Activated CD4-positive, alpha-beta T cell treated with anti-CD3 and anti-CD28 coated beads, Interleukin-2, amount 10 ng/mL, durations not matched to agents 24 days and 14 days (primary cell): ENCODE data around the gene SLC25A29. TPM values are rescaled to one million over a fixed set of nuclear protein-coding genes. Genes with fewer than 3 reads are reported as not detected.
"Not testable (repeated sequence)": the region's sequence is repeated elsewhere in the genome, so short reads cannot be mapped to it uniquely, and the experiment has no call there.

Source experiments
- DNase-seq: peaks from one replicate; pipeline ENCODE4 v3.0.0; 2022
- H3K27ac Mint-ChIP-seq: one replicate; pipeline ENCODE4 v1.8.0; 2022; ENCODE audit warnings: mild to moderate bottlenecking, mixed read lengths
- H3K27me3 Mint-ChIP-seq: one replicate; pipeline ENCODE4 v1.8.0; 2022; ENCODE audit warnings: mixed read lengths
- H3K36me3 Mint-ChIP-seq: one replicate; pipeline ENCODE4 v1.8.0; 2022; ENCODE audit warnings: low read depth, mild to moderate bottlenecking, mixed read lengths
- H3K4me1 Mint-ChIP-seq: one replicate; pipeline ENCODE4 v1.8.0; 2021; ENCODE audit warnings: mixed read lengths
- H3K4me3 Mint-ChIP-seq: one replicate; pipeline ENCODE4 v1.8.0; 2022; ENCODE audit warnings: mild to moderate bottlenecking, moderate library complexity, mixed read lengths
- H3K9me3 Mint-ChIP-seq: one replicate; pipeline ENCODE4 v1.8.0; 2021; ENCODE audit warnings: mixed read lengths
- intact Hi-C: fragments of 100-400 bp; cut with micrococcal nuclease; formaldehyde crosslinking; loops from one replicate; pipeline ENCODE4 v1.15.1; 2023
- total RNA-seq: library from RNA; stranded (reverse); gene quantifications from 2 replicates; pipeline ENCODE4 v1.2.3, GENCODE V29; 2022

Gene SLC25A29
- total RNA-seq, 1 donor from 2014 or later: 16.4 TPM

DNA sequence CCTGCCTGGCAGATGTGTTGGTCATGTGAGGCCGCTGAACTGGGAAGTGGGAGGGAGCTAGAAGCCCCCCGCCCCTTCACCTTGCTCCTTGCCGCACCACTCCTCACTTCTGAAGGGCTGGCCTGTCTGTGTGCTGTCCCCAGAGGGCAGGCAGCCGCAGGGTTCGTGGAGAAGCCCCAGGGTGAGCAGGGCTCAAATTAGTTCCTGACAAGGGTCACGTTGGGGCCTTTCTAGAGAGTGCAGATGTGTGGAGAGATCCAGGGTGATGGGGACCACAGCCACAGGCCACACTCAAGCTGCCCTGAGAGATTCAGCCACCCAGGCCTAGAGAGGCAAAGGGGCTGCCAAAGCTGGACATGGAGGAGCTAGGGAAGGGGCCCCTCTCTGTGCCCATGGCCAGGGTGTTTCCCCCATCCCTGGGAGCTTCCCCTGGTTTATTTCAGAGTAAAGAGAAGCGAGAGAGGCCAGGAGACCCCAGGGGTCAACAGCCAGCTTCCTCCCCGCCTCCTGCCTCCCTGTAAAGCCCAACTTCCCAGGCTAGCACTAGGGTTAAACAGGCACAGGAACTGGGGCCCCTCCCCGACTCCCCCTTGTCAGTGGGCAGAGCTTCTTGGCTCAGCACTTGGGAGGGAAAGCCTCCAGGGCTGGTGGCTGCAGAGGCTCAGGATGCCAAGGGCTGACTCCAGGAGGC, 16.2 kb downstream of the SLC25A29 start:
- DNase-seq: no peak
- intact Hi-C loops: no loop called here
- H3K27me3 Mint-ChIP-seq: no peaks in the 10 kb centered on the region
- no peaks in the 10 kb centered on the region for H3K36me3 Mint-ChIP-seq
- H3K27ac Mint-ChIP-seq: peak overlapping the region; percentile 51
- H3K9me3 Mint-ChIP-seq: no peaks in the 10 kb centered on the region
- H3K4me3 Mint-ChIP-seq: no peak overlapping the region
- H3K4me1 Mint-ChIP-seq: peaks cover 4% of the 10 kb centered on the region

DNA sequence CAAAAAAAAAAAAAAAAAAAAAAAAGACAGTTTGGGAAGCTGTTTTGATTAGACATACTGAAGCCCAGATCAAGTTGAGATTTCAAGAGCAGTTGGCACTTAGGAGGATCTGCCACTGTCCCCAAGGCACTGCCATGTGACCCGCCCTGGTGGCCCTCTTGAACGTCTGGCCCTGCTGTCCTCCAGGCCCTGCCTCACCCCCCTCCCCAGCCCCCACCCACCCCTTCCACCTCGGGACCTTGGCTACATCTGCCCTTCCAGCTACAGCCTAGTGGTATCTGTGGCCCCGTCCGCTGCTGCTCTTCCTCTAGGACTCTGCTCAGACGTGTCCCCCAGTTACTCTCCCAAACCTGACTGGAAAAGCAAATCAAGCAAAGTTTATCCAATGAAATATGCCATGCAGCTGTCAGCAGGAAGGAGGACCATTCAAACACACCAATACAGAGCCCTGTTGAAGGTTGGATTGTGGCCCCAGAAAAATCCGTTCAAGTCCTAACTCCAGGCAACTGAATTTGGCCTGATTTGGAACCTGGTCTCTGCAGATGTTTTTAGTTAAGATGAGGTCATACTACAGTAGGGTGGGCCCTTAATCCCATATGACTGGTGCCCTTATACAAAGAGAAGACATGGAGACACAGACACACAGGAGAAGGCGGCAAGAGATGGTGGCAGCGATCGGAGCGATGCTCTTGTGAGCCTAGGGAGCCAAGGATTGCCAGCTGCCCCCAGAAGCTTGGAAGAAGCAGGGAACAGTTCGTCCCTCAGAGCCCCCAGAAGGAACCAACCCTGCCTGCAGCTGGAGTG, 17.7 kb downstream of the SLC25A29 start:
- H3K36me3 Mint-ChIP-seq: no peaks in the 10 kb centered on the region
- H3K9me3 Mint-ChIP-seq: no peaks in the 10 kb centered on the region
- intact Hi-C loops: no loop called here
- DNase-seq: no peak
- no peak overlapping the region for H3K27ac Mint-ChIP-seq
- H3K4me3 Mint-ChIP-seq: no peak overlapping the region
- H3K27me3 Mint-ChIP-seq: no peaks in the 10 kb centered on the region
- peaks cover 8% of the 10 kb centered on the region for H3K4me1 Mint-ChIP-seq

- H3K27ac Mint-ChIP-seq, H3K4me3 Mint-ChIP-seq, DNase-seq, H3K4me1 Mint-ChIP-seq, H3K36me3 Mint-ChIP-seq, H3K27me3 Mint-ChIP-seq, H3K9me3 Mint-ChIP-seq, intact Hi-C loops: not testable (repeated sequence)
Observed at GRCh38 chr14:100287998-100288295, 18.3 kb downstream of the SLC25A29 start.

GRCh38 chr14:100287202-100287997, 18.8 kb downstream of the SLC25A29 start:
- Mint-ChIP-seq H3K9me3 (no peaks in the 10 kb centered on the region), H3K36me3 (no peaks in the 10 kb centered on the region), H3K4me1 (peaks cover 8% of the 10 kb centered on the region), H3K27ac (no peak overlapping the region), H3K4me3 (no peak overlapping the region), H3K27me3 (no peaks in the 10 kb centered on the region)
- intact Hi-C loops: no loop called here
- DNase-seq: no peak

- intact Hi-C loops: no loop called here
- Mint-ChIP-seq H3K27ac (no peak overlapping the region), H3K27me3 (no peaks in the 10 kb centered on the region), H3K36me3 (peaks cover 2% of the 10 kb centered on the region), H3K9me3 (no peaks in the 10 kb centered on the region), H3K4me3 (peak overlapping the region; percentile 80), H3K4me1 (peaks cover 9% of the 10 kb centered on the region)
- peak; percentile 55 for DNase-seq
Observed at GRCh38 chr14:100286484-100287191, 19.6 kb downstream of the SLC25A29 start.

- Mint-ChIP-seq H3K36me3 (peaks cover 2% of the 10 kb centered on the region), H3K27me3 (no peaks in the 10 kb centered on the region), H3K4me1 (peaks cover 10% of the 10 kb centered on the region), H3K27ac (peak overlapping the region; percentile 85), H3K4me3 (peak overlapping the region; percentile 80), H3K9me3 (no peaks in the 10 kb centered on the region)
- no peak for DNase-seq
- intact Hi-C loops: loop anchor here (1.0 kb wide), 2 partner anchors 19 to 89 kb away; a partner anchor contains a TSS
Observed at GRCh38 chr14:100285913-100286400, 20.3 kb downstream of the SLC25A29 start.

GRCh38 chr14:100285021-100285912, 21.0 kb downstream of the SLC25A29 start:
- Mint-ChIP-seq H3K36me3 (peaks cover 2% of the 10 kb centered on the region), H3K4me3 (peak overlapping the region; percentile 80)

DNA sequence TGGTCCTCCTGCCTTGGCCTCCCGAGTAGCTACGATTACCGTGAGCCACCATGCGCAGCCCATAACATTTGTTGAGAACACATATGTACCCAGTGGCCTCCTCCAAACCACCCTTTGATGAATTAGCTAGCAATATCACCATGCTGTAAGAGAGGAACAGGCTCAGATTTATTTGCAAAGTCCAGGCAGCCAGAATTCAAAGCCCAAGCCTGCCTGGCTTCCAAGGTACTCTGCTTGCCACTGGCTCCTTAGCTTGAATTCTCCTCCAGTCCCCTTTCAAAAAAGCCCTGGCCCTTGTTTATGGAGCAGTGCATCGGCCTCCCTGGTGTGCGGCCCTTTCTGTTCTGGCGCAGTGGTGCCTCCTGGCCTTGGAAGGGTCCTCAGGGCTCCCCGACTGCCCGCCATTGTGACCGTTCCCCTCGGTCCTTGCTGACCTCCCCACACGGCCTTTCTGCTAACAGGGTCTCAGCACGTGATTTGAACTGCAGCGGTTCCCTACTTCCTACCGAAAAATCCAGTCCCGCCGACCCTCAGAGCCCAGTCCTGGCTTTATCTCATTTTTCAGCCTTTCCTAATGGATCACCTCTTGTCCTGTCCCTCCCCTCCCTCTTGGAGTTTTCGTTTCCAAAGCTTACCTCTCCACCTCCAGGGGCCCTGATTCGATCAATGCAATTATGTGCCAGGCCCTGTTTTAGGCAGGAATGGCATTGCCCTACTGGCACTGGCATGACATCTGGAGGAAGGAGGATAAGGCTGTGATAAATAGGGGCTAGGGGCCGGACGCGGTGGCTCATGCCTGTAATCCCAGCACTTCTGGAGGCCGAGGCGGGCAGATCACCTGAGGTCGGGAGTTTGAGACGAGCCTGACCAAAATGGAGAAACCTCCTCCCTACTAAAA, 22.0 kb downstream of the SLC25A29 start:
- no peaks in the 10 kb centered on the region for H3K9me3 Mint-ChIP-seq
- H3K27ac Mint-ChIP-seq: peak overlapping the region; percentile 54
- intact Hi-C loops: no loop called here
- H3K36me3 Mint-ChIP-seq: peaks cover 2% of the 10 kb centered on the region
- DNase-seq: peak; percentile 55
- H3K4me1 Mint-ChIP-seq: peaks cover 12% of the 10 kb centered on the region
- peak overlapping the region; percentile 68 for H3K4me3 Mint-ChIP-seq
- no peaks in the 10 kb centered on the region for H3K27me3 Mint-ChIP-seq

More at GRCh38 chr14:100285021-100285912, 21.0 kb downstream of the SLC25A29 start:
- peaks cover 10% of the 10 kb centered on the region for H3K4me1 Mint-ChIP-seq
- H3K9me3 Mint-ChIP-seq: no peaks in the 10 kb centered on the region
- peak; percentile 95 for DNase-seq
- intact Hi-C loops: loop anchor here (1.0 kb wide), 2 partner anchors 20 to 90 kb away; a partner anchor contains a TSS
- H3K27ac Mint-ChIP-seq: no peak overlapping the region
- H3K27me3 Mint-ChIP-seq: no peaks in the 10 kb centered on the region

DNA sequence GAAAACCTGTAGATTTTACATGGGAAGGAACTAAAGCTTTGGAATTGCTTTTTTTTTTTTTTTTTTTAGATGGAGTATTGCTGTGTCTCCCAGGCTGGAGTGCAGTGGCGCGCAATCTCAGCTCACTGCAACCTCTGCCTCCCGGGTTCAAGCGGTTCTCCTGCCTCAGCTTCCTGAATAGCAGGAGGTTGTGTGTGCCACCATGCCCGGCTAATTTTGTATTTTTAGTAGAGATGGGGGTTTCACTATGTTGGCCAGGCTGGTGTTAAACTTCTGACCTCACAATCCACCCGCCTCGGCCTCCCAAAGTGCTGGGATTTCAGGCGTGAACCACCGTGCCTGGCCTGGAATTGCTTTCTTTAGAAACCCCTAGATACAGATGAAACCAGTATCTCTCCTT, 22.8 kb downstream of the SLC25A29 start:
- H3K27ac Mint-ChIP-seq, H3K36me3 Mint-ChIP-seq, DNase-seq, intact Hi-C loops, H3K9me3 Mint-ChIP-seq, H3K4me3 Mint-ChIP-seq, H3K27me3 Mint-ChIP-seq: not testable (repeated sequence)
- peaks cover 19% of the 10 kb centered on the region for H3K4me1 Mint-ChIP-seq

DNA sequence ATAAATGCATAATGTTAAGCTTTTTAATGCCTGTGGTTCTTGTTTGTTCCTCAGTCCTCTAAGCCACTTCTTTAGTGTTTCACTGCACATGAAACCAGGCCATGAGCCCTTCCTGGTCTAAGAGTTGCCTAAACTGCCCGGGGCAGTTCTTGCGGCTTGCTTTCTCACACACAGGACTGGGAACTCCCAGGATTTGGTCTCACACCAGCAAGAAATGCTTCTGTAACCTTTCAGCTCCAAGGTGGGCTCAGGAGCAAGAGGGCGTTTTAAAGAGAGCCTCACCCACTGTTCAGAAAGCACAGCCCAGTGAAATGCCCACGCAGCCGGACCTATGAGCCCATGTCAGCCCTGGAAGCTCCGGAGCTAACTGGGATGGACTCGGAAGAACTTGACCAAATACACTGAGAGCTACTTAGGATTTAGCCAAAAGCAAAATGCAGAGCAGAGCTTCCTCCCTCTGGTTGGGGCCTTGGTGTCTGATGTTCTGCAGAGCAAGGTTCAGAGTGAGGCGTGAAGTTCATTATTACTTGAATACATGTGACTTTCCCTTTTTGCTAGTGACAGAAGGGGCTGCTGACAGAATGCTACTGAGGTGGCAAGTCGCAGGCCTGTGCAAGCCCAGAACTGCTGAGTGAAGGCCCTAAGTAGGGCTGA, 23.4 kb downstream of the SLC25A29 start:
- no peaks in the 10 kb centered on the region for H3K9me3 Mint-ChIP-seq
- H3K27ac Mint-ChIP-seq: no peak overlapping the region
- DNase-seq: no peak
- peaks cover 21% of the 10 kb centered on the region for H3K4me1 Mint-ChIP-seq
- intact Hi-C loops: no loop called here
- H3K4me3 Mint-ChIP-seq: no peak overlapping the region
- peaks cover 4% of the 10 kb centered on the region for H3K36me3 Mint-ChIP-seq
- H3K27me3 Mint-ChIP-seq: no peaks in the 10 kb centered on the region

- peaks cover 11% of the 10 kb centered on the region for H3K36me3 Mint-ChIP-seq
- DNase-seq: no peak
- H3K4me1 Mint-ChIP-seq: peaks cover 24% of the 10 kb centered on the region
- no peaks in the 10 kb centered on the region for H3K9me3 Mint-ChIP-seq
- no peaks in the 10 kb centered on the region for H3K27me3 Mint-ChIP-seq
- H3K27ac Mint-ChIP-seq: peak overlapping the region; percentile 34
- intact Hi-C loops: no loop called here
- H3K4me3 Mint-ChIP-seq: no peak overlapping the region
Observed at GRCh38 chr14:100282083-100282350, 24.2 kb downstream of the SLC25A29 start.
